K562 (cell line): ENCODE measurements around the gene NR5A1. TPM values are rescaled to one million over a fixed set of nuclear protein-coding genes. Genes with fewer than 3 reads are reported as not detected.
A peak's percentile ranks its signal among the peaks of the same experiment; 100 is the strongest.

ENCODE experiments used
- ATAC-seq: fragments of 200-7000 bp; cut with Tn5 transposase; 3 replicates; pipeline ENCODE4 v1.9.1; 2020; ENCODE audit warnings: moderate library complexity
- BruUV-seq: library from RNA; stranded (reverse); fragments of 400-500 nt; replicated peaks from 2 replicates; lab custom pipeline; 2021; lab: Mats Ljungman, UMichigan
- CTCF ChIA-PET: fragments of 300-600 bp; formaldehyde crosslinking; extraction: SDS; loops from one replicate; lab custom pipeline; 2021; ENCODE audit warnings: low intra/inter-chr PET ratio; lab: Yijun Ruan, JAX
- POLR2A ChIA-PET: fragments of 300-600, 350-650 bp; sonication (Branson Sonifier 250); formaldehyde crosslinking; extraction: SDS; loops from one replicate; lab custom pipeline; 2021; ENCODE audit warnings: antibody characterized with exemption, inconsistent platforms; lab: Yijun Ruan, JAX
- DNase-seq, 4 experiments: peaks; one replicate each; pipeline versions ENCODE4 v3.0.0 to v3.0.0-alpha.2; 2011 to 2018; ENCODE audit warnings: low spot score in 3 of 4, mixed read lengths in 3 of 4; ENCODE audit errors: extremely low read depth in 1 of 4
- FAIRE-seq: peaks from 2 replicates; lab custom pipeline; 2011; peaks lifted over from hg19 to GRCh38; lab: Jason Lieb, UNC
- H2AFZ ChIP-seq: 2 replicates; pipeline ENCODE4 v1.6.0; 2011; ENCODE audit warnings: low read depth, low read length, control low read depth, inconsistent platforms
- H3K27ac ChIP-seq: fragments of 200-600 bp; 3 replicates; pipeline ENCODE4 v1.8.0; 2011; ENCODE audit warnings: low read depth, mild to moderate bottlenecking, control low read depth, inconsistent platforms, low read length, moderate library complexity, mixed read lengths; ENCODE audit errors: extremely low read depth
- H3K27me3 ChIP-seq, 2 experiments: fragments of 300-600 bp in 1 of 2; 2 replicates in 1 of 2; 3 replicates in 1 of 2; pipeline versions ENCODE4 v1.6.0 to v1.8.0; 2011; ENCODE audit warnings: inconsistent platforms in 2 of 2, low read length in 2 of 2, mild to moderate bottlenecking in 1 of 2, mixed read lengths in 1 of 2, moderate library complexity in 1 of 2; ENCODE audit not compliant: control insufficient read depth in 2 of 2, insufficient read depth in 2 of 2
- H3K36me3 ChIP-seq: fragments of 300-600 bp; 3 replicates; pipeline ENCODE4 v1.8.0; 2011; ENCODE audit warnings: mild to moderate bottlenecking, low read length, inconsistent platforms; ENCODE audit not compliant: control insufficient read depth, insufficient read depth
- H3K4me1 ChIP-seq, 2 experiments: fragments of 200-600 bp in 1 of 2; replicated peaks in 1 of 2; 2 replicates in 1 of 2; 3 replicates in 1 of 2; pipeline versions ENCODE4 v1.5.1 to v1.8.0; 2011; ENCODE audit warnings: inconsistent platforms in 2 of 2, low read length in 2 of 2, mild to moderate bottlenecking in 1 of 2, mixed read lengths in 1 of 2, moderate library complexity in 1 of 2; ENCODE audit not compliant: control insufficient read depth in 2 of 2, insufficient read depth in 2 of 2
- H3K4me2 ChIP-seq: 2 replicates; pipeline ENCODE4 v1.6.1; 2011; ENCODE audit warnings: low read length, control low read depth, inconsistent platforms, mixed read lengths; ENCODE audit not compliant: insufficient read depth
- H3K4me3 ChIP-seq: fragments of 200-600 bp; sonication (generic), shearing (Covaris generic); 2 replicates; pipeline ENCODE4 v1.5.1; 2016; ENCODE audit warnings: control low read depth, inconsistent platforms
- H3K79me2 ChIP-seq: fragments of 200-600 bp; 3 replicates; pipeline ENCODE4 v1.8.0; 2011; ENCODE audit warnings: low read length, inconsistent platforms; ENCODE audit not compliant: control insufficient read depth, insufficient read depth
- H3K9ac ChIP-seq, 2 experiments: 2 replicates each; pipeline versions ENCODE4 v1.6.0 to v1.6.1; 2011; ENCODE audit warnings: low read depth in 2 of 2, low read length in 2 of 2, control low read depth in 1 of 2, inconsistent platforms in 1 of 2, mild to moderate bottlenecking in 1 of 2, mixed read lengths in 1 of 2; ENCODE audit not compliant: insufficient read depth in 1 of 2
- H3K9me1 ChIP-seq: one replicate; pipeline ENCODE4 v1.6.0; 2011; ENCODE audit warnings: inconsistent platforms, mild to moderate bottlenecking, low read length, moderate library complexity; ENCODE audit not compliant: control insufficient read depth, insufficient read depth
- H3K9me3 ChIP-seq: replicated peaks from 2 replicates; pipeline ENCODE4 v1.5.1; 2011; ENCODE audit warnings: low read depth, low read length, inconsistent platforms; ENCODE audit not compliant: control insufficient read depth, insufficient read depth
- H4K20me1 ChIP-seq: replicated peaks from 2 replicates; pipeline ENCODE4 v1.6.1; 2011; ENCODE audit warnings: low read length, inconsistent platforms, mixed read lengths; ENCODE audit not compliant: control insufficient read depth, insufficient read depth
- CBFB ChIP-seq: sonication (generic); formaldehyde crosslinking; IDR thresholded peaks from 2 replicates; pipeline ENCODE4 v1.4.0; 2020; ENCODE audit warnings: mild to moderate bottlenecking, missing genetic modification reagents
- FOXJ2 ChIP-seq: fragments of 200-800 bp; sonication (Bioruptor generic); IDR thresholded peaks from 2 replicates; pipeline ENCODE4 v1.6.1; 2016; ENCODE audit warnings: missing genetic modification characterization, missing compliant biosample characterization
- ILK ChIP-seq: fragments of 450-650 bp; IDR thresholded peaks from 2 replicates; pipeline ENCODE4 v1.6.1; 2016; ENCODE audit warnings: missing genetic modification characterization, low read depth, mild to moderate bottlenecking, missing compliant biosample characterization, moderate library complexity, borderline replicate concordance
- JUN ChIP-seq, 2 experiments: sonication (generic) in 1 of 2; formaldehyde crosslinking in 1 of 2; IDR thresholded peaks; 2 replicates each; pipeline versions ENCODE4 v1.6.1 to v1.8.0; 2012 to 2022; ENCODE audit warnings: borderline replicate concordance in 2 of 2, mild to moderate bottlenecking in 2 of 2, improper control_type of control experiment in 1 of 2, low read depth in 1 of 2, low read length in 1 of 2, missing genetic modification reagents in 1 of 2
- KHSRP ChIP-seq: fragments of 450-650 bp; IDR thresholded peaks from 2 replicates; pipeline ENCODE4 v1.6.1; 2017
- KLF16 ChIP-seq: IDR thresholded peaks from 2 replicates; pipeline ENCODE4 v1.6.1; 2016; ENCODE audit warnings: antibody characterized with exemption
- NR4A1 ChIP-seq, 2 experiments: fragments of 250-450 bp in 1 of 2; fragments of 450-650 bp in 1 of 2; sonication (Bioruptor Pico) in 1 of 2; IDR thresholded peaks; 2 replicates each; pipeline versions ENCODE4 v1.4.0 to v1.6.1; 2016 to 2020; ENCODE audit warnings: mild to moderate bottlenecking in 2 of 2, missing compliant biosample characterization in 1 of 2, missing genetic modification characterization in 1 of 2, moderate library complexity in 1 of 2
- SREBF1 ChIP-seq: fragments of 150-350 bp; IDR thresholded peaks from 2 replicates; pipeline ENCODE4 v1.6.1; 2014; ENCODE audit warnings: antibody characterized with exemption, low read depth, low read length, borderline replicate concordance
- TEAD1 ChIP-seq, 2 experiments: fragments of 450-650 bp in 1 of 2; sonication (generic) in 1 of 2; formaldehyde crosslinking; IDR thresholded peaks; 2 replicates each; pipeline versions ENCODE4 v1.4.0 to v1.8.0; 2020 to 2022; ENCODE audit warnings: mild to moderate bottlenecking in 2 of 2, missing genetic modification reagents in 1 of 2
- ZNF174 ChIP-seq: fragments of 250-450 bp; sonication (Bioruptor Pico); IDR thresholded peaks from 2 replicates; pipeline ENCODE4 v1.4.0; 2020; ENCODE audit warnings: mild to moderate bottlenecking
- WGBS: fragments of 100-300 bp; shearing (Covaris generic); methylation state at CpG from one replicate; pipeline ENCODE4 v1.1.6; 2016; ENCODE audit warnings: low coverage, mixed read lengths; ENCODE audit not compliant: insufficient coverage; ENCODE audit errors: missing lambda C conversion rate; 5-methylcytosine and 5-hydroxymethylcytosine counted together
- in situ Hi-C: fragments of 300-500 bp; cut with MboI; formaldehyde crosslinking; loops from 4 replicates; pipeline ENCODE4 v1.15.0; 2018; ENCODE audit warnings: inconsistent platforms, mixed read lengths
- intact Hi-C: fragments of 100-400 bp; cut with micrococcal nuclease; formaldehyde crosslinking; loops from 2 replicates; pipeline ENCODE4 v1.14.2; 2022
- polyA plus RNA-seq, 8 experiments: library from polyadenylated mRNA; depleted of rRNA in 4 of 8; stranded (reverse) in 5 of 8; unstranded in 3 of 8; fragments of >200 nt; fragmentation: Nextera tagmentation in 2 of 8; fragmentation: Illumina TruSeq in 1 of 8; extraction: Ambion mirVana in 2 of 8; extraction: Trizol in 1 of 8; gene quantifications; 2 replicates each; pipeline versions ENCODE4 v1.2.1 to v1.2.3, GENCODE V29; 2011 to 2014; ENCODE audit warnings: inconsistent platforms in 1 of 8, missing spikeins in 1 of 8
- total RNA-seq, 7 experiments: library from RNA; depleted of rRNA in 6 of 7; stranded (reverse); fragments of >200 nt in 6 of 7; fragmentation: Illumina TruSeq in 2 of 7; extraction: Trizol in 2 of 7; gene quantifications; 2 replicates each; pipeline versions ENCODE4 v1.2.1 to v1.2.3, GENCODE V29; 2011 to 2021; ENCODE audit warnings: low replicate concordance in 1 of 7
- TF ChIP-seq, protein P1 (sequence below): fragments of 200-800 bp; sonication (Bioruptor generic); IDR thresholded peaks from 2 replicates; pipeline ENCODE4 v1.6.1; 2017; ENCODE audit warnings: missing genetic modification characterization, missing compliant biosample characterization
- TF ChIP-seq, protein P2 (sequence below), 2 experiments: IDR thresholded peaks; 2 replicates each; pipeline ENCODE4 v1.6.1; 2011; ENCODE audit warnings: borderline replicate concordance in 1 of 2, control low read depth in 1 of 2, low read depth in 1 of 2, low read length in 1 of 2, mild to moderate bottlenecking in 1 of 2, mixed read lengths in 1 of 2, moderate library complexity in 1 of 2; ENCODE audit not compliant: insufficient read depth in 1 of 2, insufficient read length in 1 of 2, poor library complexity in 1 of 2, severe bottlenecking in 1 of 2; ENCODE audit errors: extremely low read depth in 1 of 2

NR5A1 gene
- total and polyA plus RNA-seq, 9 of the 15 experiments (the other 6 are each of a cell fraction or from before 2014, with no cell fraction given) = 0.11 to 0.32 (median 0.20) TPM; not detected in 6

DNA sequence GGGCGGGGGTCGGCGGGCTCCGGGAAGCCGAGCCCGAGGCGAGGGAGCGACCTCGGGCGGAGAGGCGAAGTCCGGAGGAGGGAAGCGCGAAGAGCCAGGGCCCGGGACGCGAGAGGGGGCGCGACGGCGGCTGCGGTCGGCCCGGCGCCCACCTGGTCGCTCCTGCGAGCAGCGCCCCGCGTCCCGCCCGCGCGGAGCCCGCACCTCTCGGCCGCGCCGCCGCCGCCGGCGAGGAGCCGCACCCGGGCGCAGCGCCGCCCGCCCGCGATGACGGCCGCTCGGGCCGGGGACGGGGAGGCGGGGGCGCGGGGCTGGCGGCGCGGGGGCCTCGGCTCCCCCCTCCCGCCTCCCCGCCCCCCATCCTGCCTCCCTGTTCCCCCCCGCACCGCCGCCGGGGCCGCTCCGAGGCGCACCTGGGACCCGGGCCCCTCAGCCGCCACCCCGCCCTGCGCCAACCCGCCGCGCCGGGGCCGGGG, 2.6 kb downstream of the NR5A1 start:
- WGBS = 0% methylated on average over 1 of the region's 81 CpGs
- Histone ChIP-seq H3K9me3 (no peaks in the 10 kb centered on the region), H3K4me3 (peak overlapping the region; percentile 13; the same call in 1 of the 2 replicates), H3K4me2 (peak overlapping the region; percentile 18; the same call in 1 of the 2 replicates), H3K4me1 (peaks cover 0 to 53% of the 10 kb centered on the region in 2 experiments; a peak in 4 of 5 replicates)
- DNase-seq = peak in 3 of 4 experiments; percentile 35 to 79 (median 72)
- BruUV-seq = no TSS peak
- CTCF ChIA-PET = no interaction called here
- TF ChIP-seq NR4A1 (CRISPR knock-in tag; IDR thresholded peaks at IDR 0.05) (no peak), NR4A1 (tag; IDR thresholded peaks at IDR 0.05) (no peak), ILK (tag) (no peak), KHSRP (no peak), ZNF174 (CRISPR knock-in tag) (no peak), FOXJ2 (no peak), CBFB (CRISPR knock-in tag) (no peak), KLF16 (no peak), TEAD1 (CRISPR knock-in tag; IDR thresholded peaks at IDR 0.05) (no peak), JUN (IDR thresholded peaks at IDR 0.05; ENCODE audit: borderline replicate concordance, low read depth, low read length) (no peak), JUN (CRISPR knock-in tag; IDR thresholded peaks at IDR 0.05; ENCODE audit: borderline replicate concordance) (no peak), SREBF1 (no peak)
- TF ChIP-seq, protein P1, sequence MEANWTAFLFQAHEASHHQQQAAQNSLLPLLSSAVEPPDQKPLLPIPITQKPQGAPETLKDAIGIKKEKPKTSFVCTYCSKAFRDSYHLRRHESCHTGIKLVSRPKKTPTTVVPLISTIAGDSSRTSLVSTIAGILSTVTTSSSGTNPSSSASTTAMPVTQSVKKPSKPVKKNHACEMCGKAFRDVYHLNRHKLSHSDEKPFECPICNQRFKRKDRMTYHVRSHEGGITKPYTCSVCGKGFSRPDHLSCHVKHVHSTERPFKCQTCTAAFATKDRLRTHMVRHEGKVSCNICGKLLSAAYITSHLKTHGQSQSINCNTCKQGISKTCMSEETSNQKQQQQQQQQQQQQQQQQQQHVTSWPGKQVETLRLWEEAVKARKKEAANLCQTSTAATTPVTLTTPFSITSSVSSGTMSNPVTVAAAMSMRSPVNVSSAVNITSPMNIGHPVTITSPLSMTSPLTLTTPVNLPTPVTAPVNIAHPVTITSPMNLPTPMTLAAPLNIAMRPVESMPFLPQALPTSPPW (CRISPR knock-in tag) = peak; percentile 29; the same call in 1 of the 2 replicates
- TF ChIP-seq, protein P2, sequence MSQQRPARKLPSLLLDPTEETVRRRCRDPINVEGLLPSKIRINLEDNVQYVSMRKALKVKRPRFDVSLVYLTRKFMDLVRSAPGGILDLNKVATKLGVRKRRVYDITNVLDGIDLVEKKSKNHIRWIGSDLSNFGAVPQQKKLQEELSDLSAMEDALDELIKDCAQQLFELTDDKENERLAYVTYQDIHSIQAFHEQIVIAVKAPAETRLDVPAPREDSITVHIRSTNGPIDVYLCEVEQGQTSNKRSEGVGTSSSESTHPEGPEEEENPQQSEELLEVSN (IDR thresholded peaks at IDR 0.05; ENCODE audit: borderline replicate concordance in 1 of 2, extremely low read depth in 1 of 2, insufficient read depth in 1 of 2, insufficient read length in 1 of 2, low read depth in 1 of 2, low read length in 1 of 2, poor library complexity in 1 of 2, severe bottlenecking in 1 of 2) = peak in 1 of 2 experiments; percentile 42
- TF ChIP-seq, all 486 proteins: peak for 2
- intact Hi-C loops (no loop called here), in situ Hi-C loops (no loop called here)
- ATAC-seq = no peak
- FAIRE-seq = no peak
- Histone ChIP-seq H3K36me3 (no peaks in the 10 kb centered on the region), H3K27ac (no peak overlapping the region), H3K9me1 (no peaks in the 10 kb centered on the region), H4K20me1 (peaks cover 5% of the 10 kb centered on the region; the same call in 1 of the 2 replicates), H3K79me2 (no peaks in the 10 kb centered on the region), H3K27me3 (peaks cover 24 to 45% of the 10 kb centered on the region in 2 experiments; a peak in 3 of 5 replicates), H2AFZ (no peak overlapping the region), H3K9ac (peak overlapping the region in 1 of 2 experiments; percentile 74; a peak in 1 of 4 replicates)
- POLR2A ChIA-PET = no interaction called here
